T-helper 1 cell (primary cell): ENCODE measurements around the gene DIPK1C.

Experiments used
- DNase-seq, 5 donors: peaks; one replicate each; pipeline ENCODE4 v3.0.0-alpha.2; 2012 to 2020

The DIPK1C gene

GRCh38 chr18:74451148-74451547 is 6.0 kb downstream of the DIPK1C start:
- no peak for DNase-seq

- DNase-seq, result no peak
These were observed 6.5 kb downstream of the DIPK1C start for GRCh38 chr18:74450626-74451025.

GRCh38 chr18:74447404-74448152 is 9.5 kb downstream of the DIPK1C start:
- no peak for DNase-seq

GRCh38 chr18:74446631-74447403 is 10.3 kb downstream of the DIPK1C start:
- DNase-seq, result no peak

- no peak for DNase-seq
These were observed 10.9 kb downstream of the DIPK1C start for GRCh38 chr18:74446178-74446577.

- no peak for DNase-seq
These were observed 11.5 kb downstream of the DIPK1C start for GRCh38 chr18:74445585-74445984.

- DNase-seq, result no peak
These were observed 13.0 kb downstream of the DIPK1C start for GRCh38 chr18:74444104-74444503.

GRCh38 chr18:74440808-74441427 is 16.2 kb downstream of the DIPK1C start:
- DNase-seq, result no peak

- DNase-seq, result no peak
These were observed 19.0 kb downstream of the DIPK1C start for GRCh38 chr18:74438091-74438490.

- no peak for DNase-seq
These were observed 20.8 kb downstream of the DIPK1C start for GRCh38 chr18:74436158-74436769.

- DNase-seq, result no peak
These were observed 21.4 kb downstream of the DIPK1C start for GRCh38 chr18:74435740-74436139.

- no peak for DNase-seq
These were observed 22.6 kb downstream of the DIPK1C start for GRCh38 chr18:74434466-74434865.

- no peak for DNase-seq
These were observed 26.1 kb downstream of the DIPK1C start for GRCh38 chr18:74430806-74431571.

- no peak for DNase-seq
These were observed 26.9 kb downstream of the DIPK1C start for GRCh38 chr18:74430231-74430630.

GRCh38 chr18:74429096-74429495 is 28.0 kb downstream of the DIPK1C start:
- no peak for DNase-seq

- DNase-seq, result no peak
These were observed 29.5 kb downstream of the DIPK1C start for GRCh38 chr18:74427442-74428112.

GRCh38 chr18:74425876-74426275 is 31.2 kb downstream of the DIPK1C start:
- DNase-seq, result no peak

GRCh38 chr18:74425161-74425560 is 31.9 kb downstream of the DIPK1C start:
- no peak for DNase-seq

- DNase-seq, result no peak
These were observed 34.6 kb downstream of the DIPK1C start for GRCh38 chr18:74422541-74422940.

GRCh38 chr18:74420926-74421325 is 36.2 kb downstream of the DIPK1C start:
- DNase-seq, result no peak

- no peak for DNase-seq
These were observed 36.6 kb downstream of the DIPK1C start for GRCh38 chr18:74420481-74420880.

- DNase-seq, result no peak
These were observed 37.3 kb downstream of the DIPK1C start for GRCh38 chr18:74419761-74420160.
